IMR-90 (cell line): ENCODE measurements around the gene BCAS3. TPM values are rescaled to one million over a fixed set of nuclear protein-coding genes. Genes with fewer than 3 reads are reported as not detected.

ENCODE experiments used
- ATAC-seq: fragments of 200-7000 bp; cut with Tn5 transposase; 2 replicates; pipeline ENCODE4 v1.9.1; 2020; ENCODE audit warnings: low read depth, mild to moderate bottlenecking, moderate library complexity
- BruUV-seq: library from RNA; stranded (reverse); fragments of 400-500 nt; replicated peaks from 2 replicates; lab custom pipeline; 2021; lab: Mats Ljungman, UMichigan
- CTCF ChIA-PET: fragments of 300-600 bp; formaldehyde crosslinking; extraction: SDS; loops from one replicate; lab custom pipeline; 2021; ENCODE audit warnings: antibody characterized with exemption; lab: Yijun Ruan, JAX
- POLR2A ChIA-PET: fragments of 300-600 bp; sonication (Branson Sonifier 250); formaldehyde crosslinking; loops from one replicate; lab custom pipeline; 2022; ENCODE audit warnings: antibody characterized with exemption; ENCODE audit not compliant: unreplicated experiment; lab: Charles Lee
- DNase-seq: peaks from one replicate; pipeline ENCODE4 v3.0.0; 2013
- H2AFZ ChIP-seq: replicated peaks from 2 replicates; pipeline ENCODE3; 2013; ENCODE audit warnings: low read length, mild to moderate bottlenecking; ENCODE audit not compliant: poor library complexity
- H2AK5ac ChIP-seq: 2 replicates; pipeline ENCODE4 v1.6.1; 2013; ENCODE audit warnings: low read depth, low read length, inconsistent platforms
- H2AK9ac ChIP-seq: replicated peaks from 2 replicates; pipeline ENCODE3; 2013; ENCODE audit warnings: mild to moderate bottlenecking, low read depth, low read length, moderate library complexity; ENCODE audit not compliant: poor library complexity
- H2BK120ac ChIP-seq: 2 replicates; pipeline ENCODE4 v1.6.1; 2013; ENCODE audit warnings: low read depth, low read length, inconsistent platforms
- H2BK15ac ChIP-seq: 3 replicates; pipeline ENCODE4 v1.6.1; 2013; ENCODE audit warnings: low read depth, low read length, inconsistent platforms
- H2BK20ac ChIP-seq: 2 replicates; pipeline ENCODE4 v1.6.1; 2013; ENCODE audit warnings: low read depth, mild to moderate bottlenecking, inconsistent platforms, low read length, moderate library complexity
- H2BK5ac ChIP-seq: 2 replicates; pipeline ENCODE4 v1.6.1; 2013; ENCODE audit warnings: mild to moderate bottlenecking, low read depth, low read length, inconsistent platforms; ENCODE audit not compliant: poor library complexity, severe bottlenecking
- H3K14ac ChIP-seq: replicated peaks from 2 replicates; pipeline ENCODE4 v1.6.1; 2013; ENCODE audit warnings: low read depth, low read length, inconsistent platforms
- H3K18ac ChIP-seq: 2 replicates; pipeline ENCODE4 v1.6.1; 2013; ENCODE audit warnings: low read depth, low read length, control low read depth
- H3K23ac ChIP-seq: 2 replicates; pipeline ENCODE4 v1.6.1; 2013; ENCODE audit warnings: low read depth, low read length, inconsistent platforms
- H3K27ac ChIP-seq: 2 replicates; pipeline ENCODE4 v1.5.1; 2013; ENCODE audit warnings: mild to moderate bottlenecking, control low read depth, low read length; ENCODE audit not compliant: insufficient read depth
- H3K27me3 ChIP-seq: 2 replicates; pipeline ENCODE4 v1.6.1; 2013; ENCODE audit warnings: low read length; ENCODE audit not compliant: control insufficient read depth, insufficient read depth
- H3K36me3 ChIP-seq: 2 replicates; pipeline ENCODE4 v1.6.1; 2013; ENCODE audit warnings: low read length, mixed read lengths; ENCODE audit not compliant: control insufficient read depth, insufficient read depth
- H3K4ac ChIP-seq: 2 replicates; pipeline ENCODE4 v1.6.1; 2013; ENCODE audit warnings: low read depth, low read length, inconsistent platforms
- H3K4me1 ChIP-seq: 2 replicates; pipeline ENCODE4 v1.6.1; 2013; ENCODE audit warnings: low read length, mixed read lengths; ENCODE audit not compliant: control insufficient read depth, insufficient read depth
- H3K4me2 ChIP-seq: 2 replicates; pipeline ENCODE4 v1.6.1; 2013; ENCODE audit warnings: low read depth, mild to moderate bottlenecking, control low read depth, low read length, moderate library complexity
- H3K4me3 ChIP-seq: 2 replicates; pipeline ENCODE4 v1.5.1; 2013; ENCODE audit warnings: low read depth, mild to moderate bottlenecking, control low read depth, low read length, moderate library complexity; ENCODE audit not compliant: insufficient read depth
- H3K56ac ChIP-seq: 2 replicates; pipeline ENCODE4 v1.6.1; 2013; ENCODE audit warnings: low read length, inconsistent platforms; ENCODE audit not compliant: insufficient read depth; ENCODE audit errors: extremely low read depth
- H3K79me1 ChIP-seq, 2 experiments: 2 replicates each; pipeline ENCODE4 v1.6.1; 2013; ENCODE audit warnings: low read length in 2 of 2, inconsistent platforms in 1 of 2, low read depth in 1 of 2
- H3K9ac ChIP-seq: 2 replicates; pipeline ENCODE4 v1.6.1; 2013; ENCODE audit warnings: low read depth, low read length, control low read depth
- H3K9me1 ChIP-seq: 2 replicates; pipeline ENCODE4 v1.6.1; 2013; ENCODE audit warnings: low read length, inconsistent platforms; ENCODE audit not compliant: insufficient read depth
- H3K9me3 ChIP-seq: 2 replicates; pipeline ENCODE4 v1.6.1; 2013; ENCODE audit warnings: low read length; ENCODE audit not compliant: control insufficient read depth, insufficient read depth
- H4K20me1 ChIP-seq: 2 replicates; pipeline ENCODE4 v1.6.1; 2013; ENCODE audit warnings: low read length, inconsistent platforms; ENCODE audit not compliant: insufficient read depth
- H4K5ac ChIP-seq: 2 replicates; pipeline ENCODE4 v1.6.1; 2013; ENCODE audit warnings: mild to moderate bottlenecking, low read depth, low read length, control low read depth
- H4K8ac ChIP-seq, 2 experiments: 2 replicates each; pipeline ENCODE4 v1.6.1; 2013; ENCODE audit warnings: low read depth in 2 of 2, low read length in 2 of 2, control low read depth in 1 of 2, inconsistent platforms in 1 of 2
- H4K91ac ChIP-seq: 2 replicates; pipeline ENCODE4 v1.6.1; 2013; ENCODE audit warnings: low read depth, low read length, inconsistent platforms; ENCODE audit not compliant: insufficient read depth
- BHLHE40 ChIP-seq: fragments of 150-350 bp; IDR thresholded peaks from 2 replicates; pipeline ENCODE4 v1.6.1; 2016; ENCODE audit warnings: mild to moderate bottlenecking, low read depth, low read length
- CEBPB ChIP-seq: IDR thresholded peaks from 2 replicates; pipeline ENCODE4 v1.6.1; 2012; ENCODE audit warnings: low read depth, low read length, improper control_type of control experiment
- CHD1 ChIP-seq: IDR thresholded peaks from 2 replicates; pipeline ENCODE4 v1.6.1; 2012; ENCODE audit warnings: low read depth, low read length, improper control_type of control experiment
- CTCF ChIP-seq: conservative IDR thresholded peaks from 2 replicates; pipeline ENCODE4 v1.5.1; 2012; ENCODE audit warnings: mild to moderate bottlenecking, low read depth, low read length, improper control_type of control experiment
- ELK1 ChIP-seq: fragments of 150-350 bp; IDR thresholded peaks from 2 replicates; pipeline ENCODE4 v1.6.1; 2016; ENCODE audit warnings: low read depth, mild to moderate bottlenecking, low read length, moderate library complexity, borderline replicate concordance
- FOS ChIP-seq: fragments of 150-350 bp; IDR thresholded peaks from 2 replicates; pipeline ENCODE4 v1.6.1; 2016; ENCODE audit warnings: low read depth, low read length
- MAFK ChIP-seq: IDR thresholded peaks from 2 replicates; pipeline ENCODE4 v1.6.1; 2012; ENCODE audit warnings: low read depth, low read length, improper control_type of control experiment
- MAZ ChIP-seq: IDR thresholded peaks from 2 replicates; pipeline ENCODE4 v1.6.1; 2012; ENCODE audit warnings: low read depth, mild to moderate bottlenecking, low read length, improper control_type of control experiment, moderate library complexity, borderline replicate concordance
- MXI1 ChIP-seq: IDR thresholded peaks from 2 replicates; pipeline ENCODE4 v1.6.1; 2012; ENCODE audit warnings: low read depth, mild to moderate bottlenecking, low read length, moderate library complexity, borderline replicate concordance
- NFE2L2 ChIP-seq: fragments of 150-350 bp; IDR thresholded peaks from 2 replicates; pipeline ENCODE4 v1.6.1; 2016; ENCODE audit warnings: low read depth, mild to moderate bottlenecking, low read length
- POLR2A ChIP-seq: IDR thresholded peaks from 2 replicates; pipeline ENCODE4 v1.6.1; 2012; ENCODE audit warnings: mild to moderate bottlenecking, low read depth, low read length
- RAD21 ChIP-seq: IDR thresholded peaks from 2 replicates; pipeline ENCODE4 v1.6.1; 2012; ENCODE audit warnings: low read length, improper control_type of control experiment
- RCOR1 ChIP-seq: IDR thresholded peaks from 2 replicates; pipeline ENCODE4 v1.6.1; 2012; ENCODE audit warnings: mild to moderate bottlenecking, low read length, improper control_type of control experiment; ENCODE audit not compliant: insufficient replicate concordance
- RFX5 ChIP-seq: IDR thresholded peaks from 2 replicates; pipeline ENCODE4 v1.8.0; 2012; ENCODE audit warnings: low read depth, mild to moderate bottlenecking, low read length, moderate library complexity
- SMC3 ChIP-seq: fragments of 150-350 bp; IDR thresholded peaks from 2 replicates; pipeline ENCODE4 v1.6.1; 2016; ENCODE audit warnings: low read depth, mild to moderate bottlenecking, antibody characterized with exemption, low read length, moderate library complexity
- USF2 ChIP-seq: fragments of 150-350 bp; IDR thresholded peaks from 2 replicates; pipeline ENCODE4 v1.6.1; 2017; ENCODE audit warnings: mild to moderate bottlenecking, antibody characterized with exemption, low read length, low read depth
- WGBS, 2 experiments: methylation state at CpG; one replicate each; pipeline versions ENCODE4 v1.1.5 to v1.1.7; 2013; ENCODE audit warnings: missing lambda C conversion rate in 2 of 2; ENCODE audit not compliant: insufficient read length in 1 of 2; ENCODE audit errors: extremely low coverage in 2 of 2; 5-methylcytosine and 5-hydroxymethylcytosine counted together
- dilution Hi-C: fragments of 300-500 bp; cut with HindIII; formaldehyde crosslinking; loops from one replicate; pipeline ENCODE4 v1.14.3; 2018; ENCODE audit warnings: low sequenced_read_pairs; ENCODE audit not compliant: unreplicated experiment
- in situ Hi-C: fragments of 300-500 bp; cut with MboI; formaldehyde crosslinking; loops from 3 replicates; pipeline ENCODE4 v1.14.3; 2019; ENCODE audit warnings: low sequenced_read_pairs, inconsistent platforms, mixed read lengths
- intact Hi-C: fragments of 100-400 bp; cut with micrococcal nuclease; formaldehyde crosslinking; loops from 2 replicates; pipeline ENCODE4 v1.10.0; 2022
- polyA plus RNA-seq, 3 experiments: library from polyadenylated mRNA; depleted of rRNA; stranded (reverse); fragments of >200 nt; gene quantifications; 2 replicates each; pipeline ENCODE4 v1.2.3, GENCODE V29; 2012; ENCODE audit warnings: low replicate concordance in 1 of 3
- total RNA-seq: library from RNA; depleted of rRNA; stranded (reverse); fragments of >200 nt; gene quantifications from 2 replicates; pipeline ENCODE4 v1.2.3, GENCODE V29; 2012

Gene BCAS3
- total and polyA plus RNA-seq, 2 of the 4 experiments (the other 2 are of a cell fraction) = 6.3 to 27.1 TPM

GRCh38 chr17:60743282-60743681 lies 65.6 kb downstream of the BCAS3 start:
- H4K8ac ChIP-seq = peak overlapping the region in 1 of 2 experiments; percentile 33; a peak in 1 of 4 replicates
- TF ChIP-seq USF2 (no peak), SMC3 (no peak), MAFK (no peak), BHLHE40 (no peak), CHD1 (no peak), MXI1 (no peak), CEBPB (no peak), POLR2A (no peak), RFX5 (no peak), ELK1 (no peak), MAZ (no peak), NFE2L2 (no peak), CTCF (no peak), RAD21 (no peak), RCOR1 (no peak), FOS (no peak)
- ChIA-PET POLR2A (no interaction called here), CTCF (interaction anchor here (0.8 kb wide), 1 partner anchor 228 kb away, joined by 3 read pairs; no protein-coding TSS in a partner anchor)
- H3K9me1 ChIP-seq = no peaks in the 10 kb centered on the region
- H3K23ac ChIP-seq = no peak overlapping the region
- peak overlapping the region; percentile 40 for H2BK5ac ChIP-seq
- no TSS peak for BruUV-seq
- no peaks in the 10 kb centered on the region for H3K27me3 ChIP-seq
- no peaks in the 10 kb centered on the region for H3K36me3 ChIP-seq
- no peak overlapping the region for H3K9ac ChIP-seq
- intact Hi-C loops = no loop called here
- H2AK5ac ChIP-seq = no peak overlapping the region
- peak overlapping the region; percentile 21; the same call in 1 of the 2 replicates for H3K27ac ChIP-seq
- ATAC-seq (no peak), DNase-seq (no peak)
- no peaks in the 10 kb centered on the region for H4K20me1 ChIP-seq
- H3K4ac ChIP-seq = no peak overlapping the region
- H2BK15ac ChIP-seq = no peak overlapping the region
- dilution Hi-C loops = no loop called here
- H4K91ac ChIP-seq = no peak overlapping the region
- in situ Hi-C loops = no loop called here
- H3K14ac ChIP-seq = no peak overlapping the region
- H3K4me3 ChIP-seq = 0 out of 2 replicates have a peak overlapping the region, but pooled peaks have one; percentile 44
- no peak overlapping the region for H3K18ac ChIP-seq
- H3K79me1 ChIP-seq = no peaks in the 10 kb centered on the region
- no peak overlapping the region for H2AFZ ChIP-seq
- no peak overlapping the region for H2BK20ac ChIP-seq
- H2AK9ac ChIP-seq = no peak overlapping the region
- WGBS, 2 experiments = no CpG with 5 or more reads among the region's 1 CpG
- H3K9me3 ChIP-seq = no peaks in the 10 kb centered on the region
- H2BK120ac ChIP-seq = no peak overlapping the region
- H4K5ac ChIP-seq = no peak overlapping the region
- H3K56ac ChIP-seq = no peak overlapping the region
- H3K4me2 ChIP-seq = peak overlapping the region; percentile 100
- H3K4me1 ChIP-seq = 0 out of 2 replicates have a peak, but pooled peaks cover 2% of the 10 kb centered on the region
